ENCODE data around the gene HOXA11.

The HOXA11 gene

GRCh38 chr7:27213433-27214238 is 28.6 kb upstream of the HOXA11 start:
- Histone ChIP-seq H3K4me3 (ENCODE audit: low read length) (no peak overlapping the region), H3K9ac (ENCODE audit: low read depth, low read length) (no peak overlapping the region), H3K4me1 (ENCODE audit: insufficient read depth, low read length) (peaks cover 9% of the 10 kb centered on the region; the same call in 1 of the 2 replicates), H3K36me3 (ENCODE audit: insufficient read depth, low read depth, low read length) (no peaks in the 10 kb centered on the region), H3K27ac (ENCODE audit: low read length) (no peak overlapping the region), H3K9me3 (ENCODE audit: insufficient read depth, low read depth, low read length) (peaks cover 5% of the 10 kb centered on the region; the same call in 1 of the 2 replicates), H3K27me3 (ENCODE audit: insufficient read depth, low read length) (peaks cover 100% of the 10 kb centered on the region)

DNA sequence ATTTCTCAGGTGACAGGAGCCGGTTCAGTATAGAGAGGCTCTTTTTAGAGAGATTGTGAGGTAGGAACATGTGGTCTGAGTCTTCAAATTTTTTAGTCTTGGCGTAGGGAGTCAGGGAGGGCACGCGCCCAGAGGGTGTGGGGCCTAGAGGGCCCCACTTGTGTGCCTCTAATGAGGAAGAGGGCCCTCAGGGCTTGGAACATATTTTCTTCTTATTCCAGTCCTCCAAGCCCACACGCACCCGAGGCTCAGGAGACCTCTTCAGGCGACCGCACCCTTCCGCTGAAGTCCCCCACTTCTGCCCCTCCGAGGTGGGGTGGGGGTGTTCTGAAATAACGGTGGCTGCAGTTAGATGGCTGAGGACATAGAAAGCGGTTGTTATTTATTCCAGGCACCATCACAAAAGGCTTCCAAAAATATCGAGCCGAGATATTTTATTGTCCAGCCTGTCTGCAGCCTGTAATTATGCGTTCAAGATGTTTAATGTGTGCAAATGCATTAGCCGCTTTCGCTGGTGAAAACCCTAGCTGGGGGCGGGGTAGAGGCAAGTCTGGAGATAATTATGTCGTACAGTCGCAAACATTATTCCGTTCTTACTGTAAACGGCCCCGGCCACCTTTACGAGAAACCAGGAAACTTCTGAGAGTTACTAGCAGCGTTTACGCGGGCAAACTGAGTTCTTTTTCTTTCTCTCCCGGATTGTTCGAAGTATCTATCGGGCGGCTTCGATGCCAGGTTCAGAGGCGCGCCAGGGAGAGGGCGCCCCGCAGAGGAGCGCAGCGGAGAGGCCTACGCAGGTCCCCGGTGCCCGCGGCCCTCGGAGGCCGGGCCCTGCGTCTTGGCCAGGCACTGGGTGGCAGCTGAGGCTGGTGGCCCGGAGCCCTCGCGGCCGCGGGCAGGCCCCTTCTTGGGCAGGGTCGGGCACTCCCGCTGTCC is 27.7 kb upstream of the HOXA11 start:
- H3K27ac ChIP-seq (ENCODE audit: low read length): no peak overlapping the region
- no peak overlapping the region for H3K4me3 ChIP-seq (ENCODE audit: low read length)
- H3K36me3 ChIP-seq (ENCODE audit: insufficient read depth, low read depth, low read length): no peaks in the 10 kb centered on the region
- no peak overlapping the region for H3K9ac ChIP-seq (ENCODE audit: low read depth, low read length)
- H3K4me1 ChIP-seq (ENCODE audit: insufficient read depth, low read length): peaks cover 9% of the 10 kb centered on the region; the same call in 1 of the 2 replicates
- H3K9me3 ChIP-seq (ENCODE audit: insufficient read depth, low read depth, low read length): peaks cover 5% of the 10 kb centered on the region; the same call in 1 of the 2 replicates
- peaks cover 100% of the 10 kb centered on the region for H3K27me3 ChIP-seq (ENCODE audit: insufficient read depth, low read length)

GRCh38 chr7:27211764-27212204 is 26.8 kb upstream of the HOXA11 start:
- peaks cover 5% of the 10 kb centered on the region; the same call in 1 of the 2 replicates for H3K9me3 ChIP-seq (ENCODE audit: insufficient read depth, low read depth, low read length)
- peaks cover 100% of the 10 kb centered on the region for H3K27me3 ChIP-seq (ENCODE audit: insufficient read depth, low read length)
- H3K27ac ChIP-seq (ENCODE audit: low read length): no peak overlapping the region
- no peak overlapping the region for H3K4me3 ChIP-seq (ENCODE audit: low read length)
- no peaks in the 10 kb centered on the region for H3K36me3 ChIP-seq (ENCODE audit: insufficient read depth, low read depth, low read length)
- H3K9ac ChIP-seq (ENCODE audit: low read depth, low read length): no peak overlapping the region
- peaks cover 9% of the 10 kb centered on the region; the same call in 1 of the 2 replicates for H3K4me1 ChIP-seq (ENCODE audit: insufficient read depth, low read length)

- Histone ChIP-seq H3K27ac (ENCODE audit: low read length) (no peak overlapping the region), H3K4me1 (ENCODE audit: insufficient read depth, low read length) (peaks cover 9% of the 10 kb centered on the region; the same call in 1 of the 2 replicates), H3K9me3 (ENCODE audit: insufficient read depth, low read depth, low read length) (peaks cover 5% of the 10 kb centered on the region; the same call in 1 of the 2 replicates), H3K4me3 (ENCODE audit: low read length) (no peak overlapping the region), H3K36me3 (ENCODE audit: insufficient read depth, low read depth, low read length) (no peaks in the 10 kb centered on the region), H3K9ac (ENCODE audit: low read depth, low read length) (no peak overlapping the region), H3K27me3 (ENCODE audit: insufficient read depth, low read length) (peaks cover 100% of the 10 kb centered on the region)
These were observed 26.0 kb upstream of the HOXA11 start for GRCh38 chr7:27211084-27211446.

GRCh38 chr7:27210441-27211083 is 25.5 kb upstream of the HOXA11 start:
- Histone ChIP-seq H3K27me3 (ENCODE audit: insufficient read depth, low read length) (peaks cover 100% of the 10 kb centered on the region), H3K9me3 (ENCODE audit: insufficient read depth, low read depth, low read length) (peaks cover 8% of the 10 kb centered on the region; the same call in 1 of the 2 replicates), H3K27ac (ENCODE audit: low read length) (no peak overlapping the region), H3K4me1 (ENCODE audit: insufficient read depth, low read length) (peaks cover 9% of the 10 kb centered on the region; the same call in 1 of the 2 replicates), H3K36me3 (ENCODE audit: insufficient read depth, low read depth, low read length) (no peaks in the 10 kb centered on the region), H3K4me3 (ENCODE audit: low read length) (no peak overlapping the region), H3K9ac (ENCODE audit: low read depth, low read length) (no peak overlapping the region)

- Histone ChIP-seq H3K27ac (ENCODE audit: low read length) (no peak overlapping the region), H3K27me3 (ENCODE audit: insufficient read depth, low read length) (peaks cover 100% of the 10 kb centered on the region), H3K4me1 (ENCODE audit: insufficient read depth, low read length) (peaks cover 9% of the 10 kb centered on the region; the same call in 1 of the 2 replicates), H3K9ac (ENCODE audit: low read depth, low read length) (no peak overlapping the region), H3K4me3 (ENCODE audit: low read length) (no peak overlapping the region), H3K36me3 (ENCODE audit: insufficient read depth, low read depth, low read length) (no peaks in the 10 kb centered on the region), H3K9me3 (ENCODE audit: insufficient read depth, low read depth, low read length) (peaks cover 11% of the 10 kb centered on the region; the same call in 1 of the 2 replicates)
These were observed 25.0 kb upstream of the HOXA11 start for GRCh38 chr7:27209933-27210440.

DNA sequence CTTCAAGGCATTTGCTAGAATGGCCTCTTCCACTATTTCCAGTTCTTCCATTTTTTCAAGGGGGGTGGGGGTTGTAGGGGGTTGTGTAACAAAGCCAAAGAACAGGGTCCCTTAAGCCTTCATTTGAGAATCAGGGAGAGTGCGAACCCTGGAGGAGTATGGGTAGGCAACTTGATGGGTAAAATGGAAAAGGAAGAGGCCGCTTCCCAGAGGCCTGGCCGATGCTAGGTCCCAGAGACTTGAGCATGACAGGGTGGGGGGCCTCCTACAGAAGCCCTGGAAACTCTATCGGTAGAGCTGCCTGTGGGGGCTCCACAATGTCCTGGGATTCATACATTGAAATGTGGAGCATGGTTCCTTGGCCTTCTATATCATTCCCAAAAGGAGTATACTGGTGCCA is 24.0 kb upstream of the HOXA11 start:
- H3K4me3 ChIP-seq (ENCODE audit: low read length): no peak overlapping the region
- H3K9ac ChIP-seq (ENCODE audit: low read depth, low read length): no peak overlapping the region
- H3K9me3 ChIP-seq (ENCODE audit: insufficient read depth, low read depth, low read length): peaks cover 11% of the 10 kb centered on the region; the same call in 1 of the 2 replicates
- no peaks in the 10 kb centered on the region for H3K36me3 ChIP-seq (ENCODE audit: insufficient read depth, low read depth, low read length)
- H3K27me3 ChIP-seq (ENCODE audit: insufficient read depth, low read length): peaks cover 100% of the 10 kb centered on the region
- peaks cover 5% of the 10 kb centered on the region; the same call in 1 of the 2 replicates for H3K4me1 ChIP-seq (ENCODE audit: insufficient read depth, low read length)
- H3K27ac ChIP-seq (ENCODE audit: low read length): no peak overlapping the region

DNA sequence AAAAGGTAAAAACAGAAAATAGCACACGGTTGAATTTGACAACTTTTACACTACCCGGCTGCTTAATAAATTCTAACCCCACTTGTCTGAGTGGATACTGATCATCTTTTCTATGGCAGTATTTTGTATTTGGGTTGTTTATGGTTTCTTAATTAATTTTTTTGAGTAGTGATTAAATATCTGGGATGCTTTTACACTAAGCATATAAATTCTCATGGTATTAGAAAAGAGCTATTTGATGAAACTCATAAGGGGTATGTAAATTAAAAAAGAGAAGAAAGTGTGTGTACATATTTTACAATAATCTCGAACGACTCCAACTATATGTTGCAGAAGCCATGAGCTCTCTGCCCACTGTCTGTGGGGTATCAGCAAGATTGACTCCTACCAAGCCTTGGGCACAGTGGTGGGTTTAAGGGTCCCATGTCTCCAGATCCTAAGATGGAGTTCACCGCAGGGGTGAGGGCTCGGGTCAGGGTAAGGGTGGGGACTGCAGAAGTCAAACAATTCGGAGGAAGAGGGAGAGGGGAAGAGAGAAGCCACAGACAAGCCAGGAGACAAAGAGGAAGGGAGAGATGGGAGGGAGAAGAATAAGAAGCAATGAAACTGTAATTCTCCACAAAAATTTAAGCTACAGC is 22.4 kb upstream of the HOXA11 start:
- H3K27me3 ChIP-seq (ENCODE audit: insufficient read depth, low read length): peaks cover 100% of the 10 kb centered on the region
- H3K9ac ChIP-seq (ENCODE audit: low read depth, low read length): no peak overlapping the region
- H3K27ac ChIP-seq (ENCODE audit: low read length): no peak overlapping the region
- peaks cover 11% of the 10 kb centered on the region; the same call in 1 of the 2 replicates for H3K9me3 ChIP-seq (ENCODE audit: insufficient read depth, low read depth, low read length)
- no peaks in the 10 kb centered on the region for H3K4me1 ChIP-seq (ENCODE audit: insufficient read depth, low read length)
- no peaks in the 10 kb centered on the region for H3K36me3 ChIP-seq (ENCODE audit: insufficient read depth, low read depth, low read length)
- H3K4me3 ChIP-seq (ENCODE audit: low read length): no peak overlapping the region

GRCh38 chr7:27205325-27206280 is 20.6 kb upstream of the HOXA11 start:
- Histone ChIP-seq H3K27ac (ENCODE audit: low read length) (no peak overlapping the region), H3K9me3 (ENCODE audit: insufficient read depth, low read depth, low read length) (peaks cover 13% of the 10 kb centered on the region; the same call in 1 of the 2 replicates), H3K27me3 (ENCODE audit: insufficient read depth, low read length) (peaks cover 100% of the 10 kb centered on the region), H3K9ac (ENCODE audit: low read depth, low read length) (no peak overlapping the region), H3K4me3 (ENCODE audit: low read length) (no peak overlapping the region), H3K36me3 (ENCODE audit: insufficient read depth, low read depth, low read length) (no peaks in the 10 kb centered on the region), H3K4me1 (ENCODE audit: insufficient read depth, low read length) (no peaks in the 10 kb centered on the region)

DNA sequence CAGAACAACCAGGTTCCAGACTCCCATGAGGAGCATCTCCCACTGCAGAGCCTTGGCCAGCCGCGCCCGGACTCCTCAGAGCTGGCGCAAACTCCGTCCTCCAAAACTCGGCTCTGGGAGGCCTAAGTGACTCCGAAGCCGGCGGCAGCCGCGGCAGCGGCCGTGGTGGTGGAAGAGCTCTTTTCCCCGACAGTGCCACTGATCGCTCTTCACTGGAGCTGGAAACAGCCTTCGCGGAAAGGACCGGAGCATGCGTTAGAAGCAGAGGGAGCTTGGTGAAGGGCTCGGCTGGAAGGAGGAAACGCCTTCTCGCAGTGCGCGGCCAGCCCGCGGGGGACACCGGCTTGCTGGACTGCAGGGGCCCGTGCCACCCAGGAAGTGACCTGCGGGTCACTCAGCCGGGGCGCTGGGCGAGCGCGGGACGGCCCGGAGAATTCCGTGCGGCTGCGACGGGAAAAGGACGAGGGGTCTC is 19.9 kb upstream of the HOXA11 start:
- no peak overlapping the region for H3K4me3 ChIP-seq (ENCODE audit: low read length)
- H3K9ac ChIP-seq (ENCODE audit: low read depth, low read length): no peak overlapping the region

More for the DNA sequence above, 19.9 kb upstream of the HOXA11 start:
- peaks cover 13% of the 10 kb centered on the region; the same call in 1 of the 2 replicates for H3K9me3 ChIP-seq (ENCODE audit: insufficient read depth, low read depth, low read length)
- H3K36me3 ChIP-seq (ENCODE audit: insufficient read depth, low read depth, low read length): no peaks in the 10 kb centered on the region
- no peaks in the 10 kb centered on the region for H3K4me1 ChIP-seq (ENCODE audit: insufficient read depth, low read length)
- no peak overlapping the region for H3K27ac ChIP-seq (ENCODE audit: low read length)
- H3K27me3 ChIP-seq (ENCODE audit: insufficient read depth, low read length): peaks cover 100% of the 10 kb centered on the region
